ENCODE results near the gene PACRG. TPM values are rescaled to one million over a fixed set of nuclear protein-coding genes. Genes with fewer than 3 reads are reported as not detected.

The PACRG gene
- polyA plus RNA-seq, 1 of the 3 experiments (the other 2 are of a cell fraction), result 0.56 TPM

- Histone ChIP-seq H4K20me1 (ENCODE audit: insufficient read depth) (no peaks in the 10 kb centered on the region), H3K4me2 (no peak overlapping the region), H3K9me3 (peaks cover 9% of the 10 kb centered on the region; the same call in 1 of the 2 replicates), H3K4me3 (ENCODE audit: low read depth in 2 of 2, low read length in 1 of 2) (no peak overlapping the region), H3K9ac (no peak overlapping the region), H3K9me2 (no peaks in the 10 kb centered on the region), H2AFZ (ENCODE audit: low read depth) (no peak overlapping the region), H3K4me1 (ENCODE audit: control insufficient read depth in 1 of 2, insufficient read depth in 2 of 2, low read depth in 1 of 2, low read length in 1 of 2) (no peaks in the 10 kb centered on the region; a peak in 1 of 4 replicates), H3F3A (replicated peaks; ENCODE audit: insufficient read depth) (no peaks in the 10 kb centered on the region), H3K79me2 (ENCODE audit: insufficient read depth) (no peaks in the 10 kb centered on the region), H3K36me3 (replicated peaks in 1 of 2; ENCODE audit: control insufficient read depth in 1 of 2, insufficient read depth in 2 of 2, low read length in 1 of 2) (no peaks in the 10 kb centered on the region), H3K27me3 (ENCODE audit: insufficient read depth) (no peaks in the 10 kb centered on the region), H3K27ac (ENCODE audit: low read depth in 2 of 2, low read length in 1 of 2) (no peak overlapping the region)
- CTCF ChIA-PET, result no interaction called here
- no peak for DNase-seq
- POLR2A ChIA-PET, result no interaction called here
- TF ChIP-seq FOXM1 (IDR thresholded peaks at IDR 0.05; ENCODE audit: low read depth), result no peak
- TF ChIP-seq, protein P1, sequence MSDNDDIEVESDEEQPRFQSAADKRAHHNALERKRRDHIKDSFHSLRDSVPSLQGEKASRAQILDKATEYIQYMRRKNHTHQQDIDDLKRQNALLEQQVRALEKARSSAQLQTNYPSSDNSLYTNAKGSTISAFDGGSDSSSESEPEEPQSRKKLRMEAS (IDR thresholded peaks at IDR 0.05; ENCODE audit: low read depth), result no peak
- TF ChIP-seq SIN3A (IDR thresholded peaks at IDR 0.05; ENCODE audit: borderline replicate concordance, low read depth, low read length), result no peak
- no peak for TF ChIP-seq RCOR1 (IDR thresholded peaks at IDR 0.05; ENCODE audit: low read length)
- TF ChIP-seq, protein P2, sequence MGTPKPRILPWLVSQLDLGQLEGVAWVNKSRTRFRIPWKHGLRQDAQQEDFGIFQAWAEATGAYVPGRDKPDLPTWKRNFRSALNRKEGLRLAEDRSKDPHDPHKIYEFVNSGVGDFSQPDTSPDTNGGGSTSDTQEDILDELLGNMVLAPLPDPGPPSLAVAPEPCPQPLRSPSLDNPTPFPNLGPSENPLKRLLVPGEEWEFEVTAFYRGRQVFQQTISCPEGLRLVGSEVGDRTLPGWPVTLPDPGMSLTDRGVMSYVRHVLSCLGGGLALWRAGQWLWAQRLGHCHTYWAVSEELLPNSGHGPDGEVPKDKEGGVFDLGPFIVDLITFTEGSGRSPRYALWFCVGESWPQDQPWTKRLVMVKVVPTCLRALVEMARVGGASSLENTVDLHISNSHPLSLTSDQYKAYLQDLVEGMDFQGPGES (IDR thresholded peaks at IDR 0.05; ENCODE audit: low read depth, low read length), result no peak
- TF ChIP-seq RXRA (IDR thresholded peaks at IDR 0.05; ENCODE audit: borderline replicate concordance, low read depth), result no peak
- no peak for TF ChIP-seq MEF2A (IDR thresholded peaks at IDR 0.05; ENCODE audit: borderline replicate concordance, low read depth)
- TF ChIP-seq USF2 (IDR thresholded peaks at IDR 0.05; ENCODE audit: borderline replicate concordance, low read depth, low read length), result no peak
- no peak for TF ChIP-seq TAF1 (IDR thresholded peaks at IDR 0.05; ENCODE audit: borderline replicate concordance, low read depth, low read length)
- no peak for TF ChIP-seq ELF1 (IDR thresholded peaks at IDR 0.05)
- TF ChIP-seq NFIC (IDR thresholded peaks at IDR 0.05; ENCODE audit: borderline replicate concordance), result no peak
- TF ChIP-seq, protein P3, sequence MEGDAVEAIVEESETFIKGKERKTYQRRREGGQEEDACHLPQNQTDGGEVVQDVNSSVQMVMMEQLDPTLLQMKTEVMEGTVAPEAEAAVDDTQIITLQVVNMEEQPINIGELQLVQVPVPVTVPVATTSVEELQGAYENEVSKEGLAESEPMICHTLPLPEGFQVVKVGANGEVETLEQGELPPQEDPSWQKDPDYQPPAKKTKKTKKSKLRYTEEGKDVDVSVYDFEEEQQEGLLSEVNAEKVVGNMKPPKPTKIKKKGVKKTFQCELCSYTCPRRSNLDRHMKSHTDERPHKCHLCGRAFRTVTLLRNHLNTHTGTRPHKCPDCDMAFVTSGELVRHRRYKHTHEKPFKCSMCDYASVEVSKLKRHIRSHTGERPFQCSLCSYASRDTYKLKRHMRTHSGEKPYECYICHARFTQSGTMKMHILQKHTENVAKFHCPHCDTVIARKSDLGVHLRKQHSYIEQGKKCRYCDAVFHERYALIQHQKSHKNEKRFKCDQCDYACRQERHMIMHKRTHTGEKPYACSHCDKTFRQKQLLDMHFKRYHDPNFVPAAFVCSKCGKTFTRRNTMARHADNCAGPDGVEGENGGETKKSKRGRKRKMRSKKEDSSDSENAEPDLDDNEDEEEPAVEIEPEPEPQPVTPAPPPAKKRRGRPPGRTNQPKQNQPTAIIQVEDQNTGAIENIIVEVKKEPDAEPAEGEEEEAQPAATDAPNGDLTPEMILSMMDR (IDR thresholded peaks at IDR 0.05), result no peak
- no peak for TF ChIP-seq RFX5 (IDR thresholded peaks at IDR 0.05; ENCODE audit: low read length)
- no peak for TF ChIP-seq TCF12 (IDR thresholded peaks at IDR 0.05)
- no peak for TF ChIP-seq TEAD4 (IDR thresholded peaks at IDR 0.05; ENCODE audit: borderline replicate concordance, insufficient read depth)
- TF ChIP-seq SMC3 (IDR thresholded peaks at IDR 0.05; ENCODE audit: low read depth, low read length), result no peak
- TF ChIP-seq, protein P4, sequence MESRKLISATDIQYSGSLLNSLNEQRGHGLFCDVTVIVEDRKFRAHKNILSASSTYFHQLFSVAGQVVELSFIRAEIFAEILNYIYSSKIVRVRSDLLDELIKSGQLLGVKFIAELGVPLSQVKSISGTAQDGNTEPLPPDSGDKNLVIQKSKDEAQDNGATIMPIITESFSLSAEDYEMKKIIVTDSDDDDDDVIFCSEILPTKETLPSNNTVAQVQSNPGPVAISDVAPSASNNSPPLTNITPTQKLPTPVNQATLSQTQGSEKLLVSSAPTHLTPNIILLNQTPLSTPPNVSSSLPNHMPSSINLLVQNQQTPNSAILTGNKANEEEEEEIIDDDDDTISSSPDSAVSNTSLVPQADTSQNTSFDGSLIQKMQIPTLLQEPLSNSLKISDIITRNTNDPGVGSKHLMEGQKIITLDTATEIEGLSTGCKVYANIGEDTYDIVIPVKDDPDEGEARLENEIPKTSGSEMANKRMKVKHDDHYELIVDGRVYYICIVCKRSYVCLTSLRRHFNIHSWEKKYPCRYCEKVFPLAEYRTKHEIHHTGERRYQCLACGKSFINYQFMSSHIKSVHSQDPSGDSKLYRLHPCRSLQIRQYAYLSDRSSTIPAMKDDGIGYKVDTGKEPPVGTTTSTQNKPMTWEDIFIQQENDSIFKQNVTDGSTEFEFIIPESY (IDR thresholded peaks at IDR 0.05; ENCODE audit: borderline replicate concordance, low read depth), result no peak
- 100% methylated on average over 1 of the region's 5 CpGs for WGBS (ENCODE audit: low lambda C conversion rate)
These were observed 215.6 kb downstream of the PACRG start for GRCh38 chr6:162943369-162943768.
